Ramos (cell line): ENCODE results near the gene PTPN1.

Experiments used
- in situ Hi-C: fragments of 300-500 bp; cut with MboI; formaldehyde crosslinking; loops from one replicate; pipeline ENCODE4 v1.14.3; 2022; ENCODE audit warnings: low sequenced_read_pairs; ENCODE audit not compliant: unreplicated experiment

Gene PTPN1

DNA sequence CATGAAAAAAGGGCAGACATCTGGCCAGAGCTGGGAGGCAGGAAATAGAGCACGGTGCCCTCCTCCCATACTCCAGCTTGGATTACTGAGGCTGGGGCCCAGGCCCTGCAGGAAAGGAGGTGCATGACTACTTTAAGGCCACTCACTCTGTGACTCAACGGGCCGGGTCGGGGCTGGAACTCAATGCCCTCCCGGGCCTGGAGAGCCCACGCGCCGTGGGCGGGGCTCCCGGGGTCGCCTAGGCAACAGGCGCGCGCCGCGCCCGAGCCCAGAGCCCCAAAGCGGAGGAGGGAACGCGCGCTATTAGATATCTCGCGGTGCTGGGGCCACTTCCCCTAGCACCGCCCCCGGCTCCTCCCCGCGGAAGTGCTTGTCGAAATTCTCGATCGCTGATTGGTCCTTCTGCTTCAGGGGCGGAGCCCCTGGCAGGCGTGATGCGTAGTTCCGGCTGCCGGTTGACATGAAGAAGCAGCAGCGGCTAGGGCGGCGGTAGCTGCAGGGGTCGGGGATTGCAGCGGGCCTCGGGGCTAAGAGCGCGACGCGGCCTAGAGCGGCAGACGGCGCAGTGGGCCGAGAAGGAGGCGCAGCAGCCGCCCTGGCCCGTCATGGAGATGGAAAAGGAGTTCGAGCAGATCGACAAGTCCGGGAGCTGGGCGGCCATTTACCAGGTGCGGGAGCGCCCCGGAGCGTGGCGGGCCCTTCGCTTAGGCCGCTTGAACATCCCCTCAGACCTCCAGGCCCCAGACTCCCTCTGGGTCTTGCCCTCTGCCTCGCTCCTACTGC, at the start of gene PTPN1:
Gene PTPN1 (plus strand): TSS at position 461 of the 783 bp plus-strand sequence. CDS start 145 bp downstream, at position 606.
- in situ Hi-C loops = no loop called here

- in situ Hi-C loops = loop anchor here (5.0 to 25.0 kb wide), 2 partner anchors 273 to 498 kb away; no protein-coding TSS in a partner anchor
Observed at GRCh38 chr20:50460608-50461267, 49.4 kb upstream of the PTPN1 start.

DNA sequence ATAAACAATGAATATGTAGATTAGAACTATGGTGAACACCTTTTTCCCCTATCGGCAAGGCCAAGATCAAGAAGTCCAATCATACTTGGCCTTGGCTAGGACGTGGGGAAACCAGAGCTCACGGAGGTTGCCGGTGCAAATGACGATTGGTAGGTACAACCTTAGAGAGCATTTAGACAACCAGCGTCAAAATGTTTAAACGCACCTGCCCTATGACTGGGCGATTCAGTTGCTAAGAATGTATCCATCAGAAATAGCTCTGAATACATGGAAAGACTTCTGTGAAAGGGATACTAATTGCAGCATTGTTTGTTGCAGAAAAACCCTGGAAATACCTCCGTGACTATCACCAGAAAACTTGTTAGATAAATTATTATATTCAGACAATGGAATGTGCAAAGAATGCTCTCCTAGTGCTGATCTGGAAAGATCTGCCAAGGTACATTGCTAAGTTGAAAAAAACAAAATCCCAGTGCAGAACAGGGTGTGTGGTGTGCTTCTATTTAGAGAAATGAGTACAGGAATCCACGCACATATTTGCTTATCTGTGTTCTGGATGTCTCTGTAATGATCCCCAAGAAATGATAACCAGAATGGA, 48.0 kb upstream of the PTPN1 start:
- in situ Hi-C loops = loop anchor here (5.0 to 25.0 kb wide), 2 partner anchors 275 to 500 kb away; no protein-coding TSS in a partner anchor

DNA sequence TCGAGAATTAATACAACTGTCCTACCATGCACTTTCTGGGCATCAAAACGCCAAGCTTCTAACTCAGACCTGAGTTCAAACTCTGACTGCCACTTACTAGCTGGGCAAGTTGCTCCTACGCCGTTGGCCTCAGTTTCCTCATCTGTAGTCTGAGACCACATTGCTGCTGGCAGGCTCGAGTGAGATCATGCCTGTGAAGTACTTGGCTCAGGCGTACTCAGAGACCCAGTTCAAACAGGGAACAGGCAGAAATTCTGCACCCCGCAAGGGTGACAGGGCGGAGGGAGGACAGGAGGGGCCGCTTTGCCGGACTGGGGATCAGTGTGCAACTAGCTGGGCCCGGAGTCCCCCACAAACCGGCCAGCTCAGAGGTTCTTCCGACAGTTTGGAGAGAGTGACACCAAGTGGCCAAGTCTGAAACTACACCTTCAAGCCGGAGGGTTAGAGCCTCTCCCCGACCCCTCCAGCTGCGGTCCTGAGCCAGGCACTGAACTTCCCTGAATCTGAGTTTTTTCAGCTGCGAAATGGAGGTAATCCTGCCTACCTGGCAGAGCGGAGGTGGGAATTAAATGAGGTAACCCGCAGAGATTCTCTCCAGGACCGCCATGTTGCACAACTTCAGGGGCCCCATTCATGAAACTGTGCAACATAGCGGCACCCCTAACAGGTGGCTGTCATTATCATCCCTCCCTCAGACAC, 46.0 kb upstream of the PTPN1 start:
- in situ Hi-C loops = loop anchor here (5.0 to 25.0 kb wide), 2 partner anchors 277 to 502 kb away; no protein-coding TSS in a partner anchor

DNA sequence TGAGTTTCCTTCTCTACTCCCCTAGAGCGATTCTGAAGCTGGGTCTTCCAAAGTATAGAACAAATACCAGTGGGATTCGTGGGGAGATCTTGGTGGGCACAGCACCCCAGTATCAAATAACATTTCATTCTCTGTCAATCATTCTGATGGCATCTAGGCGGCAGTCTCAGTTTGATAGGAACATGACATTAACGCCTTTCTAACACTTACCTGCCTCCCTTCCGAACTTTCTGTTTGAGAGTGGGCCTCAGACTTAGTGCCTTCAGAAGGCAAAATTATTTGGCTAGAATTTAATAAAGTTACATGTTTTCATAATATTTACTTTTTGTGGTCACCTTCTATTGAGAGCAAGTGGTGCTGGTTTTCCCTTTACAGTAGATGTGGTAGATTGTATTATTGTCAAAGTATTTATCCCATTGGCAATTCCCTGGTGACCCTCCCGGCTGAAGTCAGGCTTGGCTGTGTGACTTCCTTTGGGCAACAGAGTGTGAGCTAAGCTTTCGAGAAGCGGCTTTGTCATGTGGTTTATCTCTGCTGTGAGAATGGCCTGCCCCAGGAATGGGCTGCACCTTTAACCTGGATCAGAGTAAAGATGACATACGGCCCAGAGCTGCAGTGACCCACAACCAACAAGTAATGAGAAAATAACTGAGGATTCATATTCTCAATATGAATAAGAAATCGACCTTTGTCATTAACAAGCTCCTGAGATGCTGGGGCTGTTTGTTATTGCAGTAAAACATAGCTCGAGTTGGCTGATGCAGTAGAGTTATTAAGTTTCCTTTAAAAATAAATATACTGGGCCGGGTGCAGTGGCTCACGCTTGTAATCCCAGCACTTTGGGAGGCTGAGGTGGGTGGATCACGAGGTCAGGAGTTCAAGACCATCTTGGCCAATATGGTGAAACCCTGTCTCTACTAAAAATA, 45.2 kb upstream of the PTPN1 start:
- in situ Hi-C loops = loop anchor here (5.0 to 25.0 kb wide), 2 partner anchors 278 to 503 kb away; no protein-coding TSS in a partner anchor

GRCh38 chr20:50467174-50467573, 43.0 kb upstream of the PTPN1 start:
- in situ Hi-C loops = loop anchor here (25.0 kb wide), 1 partner anchor 505 kb away; no protein-coding TSS in a partner anchor

GRCh38 chr20:50467718-50468356, 42.3 kb upstream of the PTPN1 start:
- in situ Hi-C loops = loop anchor here (25.0 kb wide), 1 partner anchor 506 kb away; no protein-coding TSS in a partner anchor

- in situ Hi-C loops = loop anchor here (25.0 kb wide), 1 partner anchor 506 kb away; no protein-coding TSS in a partner anchor
Observed at GRCh38 chr20:50468378-50468798, 41.8 kb upstream of the PTPN1 start.

- in situ Hi-C loops = loop anchor here (25.0 kb wide), 1 partner anchor 507 kb away; no protein-coding TSS in a partner anchor
Observed at GRCh38 chr20:50469176-50469723, 40.9 kb upstream of the PTPN1 start.

- in situ Hi-C loops = loop anchor here (5.0 to 25.0 kb wide), 2 partner anchors 108 to 507 kb away; no protein-coding TSS in a partner anchor
Observed at GRCh38 chr20:50469796-50470195, 40.4 kb upstream of the PTPN1 start.

GRCh38 chr20:50470264-50470858, 39.8 kb upstream of the PTPN1 start:
- in situ Hi-C loops = loop anchor here (5.0 to 25.0 kb wide), 2 partner anchors 107 to 508 kb away; no protein-coding TSS in a partner anchor

GRCh38 chr20:50471231-50471630, 39.0 kb upstream of the PTPN1 start:
- in situ Hi-C loops = loop anchor here (5.0 to 25.0 kb wide), 2 partner anchors 106 to 509 kb away; no protein-coding TSS in a partner anchor

- in situ Hi-C loops = loop anchor here (5.0 to 25.0 kb wide), 2 partner anchors 104 to 511 kb away; no protein-coding TSS in a partner anchor
Observed at GRCh38 chr20:50472693-50473664, 37.2 kb upstream of the PTPN1 start.

- in situ Hi-C loops = loop anchor here (5.0 to 25.0 kb wide), 2 partner anchors 103 to 512 kb away; no protein-coding TSS in a partner anchor
Observed at GRCh38 chr20:50474356-50474755, 35.8 kb upstream of the PTPN1 start.

DNA sequence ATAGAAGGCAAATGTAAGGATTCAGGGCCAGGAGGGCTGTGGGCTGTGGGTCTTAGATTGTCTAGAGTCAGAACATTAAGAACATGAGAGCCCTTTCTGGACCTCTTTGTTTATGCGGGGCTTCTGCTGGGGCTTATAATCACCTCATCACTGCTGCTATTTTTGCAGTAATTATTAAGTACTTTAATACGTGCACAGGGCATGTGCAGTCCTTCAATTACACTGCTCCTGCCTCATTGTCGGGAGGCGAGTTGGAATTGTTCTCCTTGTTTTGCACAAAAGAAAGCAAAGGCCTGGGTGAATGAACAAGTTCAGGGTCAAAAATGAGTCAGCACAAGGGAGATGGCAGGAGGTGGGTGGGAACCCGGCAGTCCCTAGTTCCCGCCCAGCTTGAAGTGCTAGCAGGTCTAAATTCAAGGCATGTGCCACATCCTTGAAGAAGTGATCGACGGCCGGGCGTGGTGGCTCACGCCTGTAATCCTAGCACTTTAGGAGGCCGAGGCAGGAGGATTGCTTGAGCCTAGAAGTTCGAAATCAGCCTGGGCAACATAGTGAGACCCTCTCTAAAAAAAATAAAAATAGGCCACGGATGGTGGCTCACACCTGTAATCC, 34.4 kb upstream of the PTPN1 start:
- in situ Hi-C loops = no loop called here
